ENCODE data around the gene SORCS2.

GRCh38 chr4:7362862-7363430, 170.6 kb downstream of the SORCS2 start:
- TF ChIP-seq, protein P1, sequence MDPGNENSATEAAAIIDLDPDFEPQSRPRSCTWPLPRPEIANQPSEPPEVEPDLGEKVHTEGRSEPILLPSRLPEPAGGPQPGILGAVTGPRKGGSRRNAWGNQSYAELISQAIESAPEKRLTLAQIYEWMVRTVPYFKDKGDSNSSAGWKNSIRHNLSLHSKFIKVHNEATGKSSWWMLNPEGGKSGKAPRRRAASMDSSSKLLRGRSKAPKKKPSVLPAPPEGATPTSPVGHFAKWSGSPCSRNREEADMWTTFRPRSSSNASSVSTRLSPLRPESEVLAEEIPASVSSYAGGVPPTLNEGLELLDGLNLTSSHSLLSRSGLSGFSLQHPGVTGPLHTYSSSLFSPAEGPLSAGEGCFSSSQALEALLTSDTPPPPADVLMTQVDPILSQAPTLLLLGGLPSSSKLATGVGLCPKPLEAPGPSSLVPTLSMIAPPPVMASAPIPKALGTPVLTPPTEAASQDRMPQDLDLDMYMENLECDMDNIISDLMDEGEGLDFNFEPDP (CRISPR knock-in tag; conservative IDR thresholded peaks at IDR 0.05) = no peak
- TF ChIP-seq HOXA5 (CRISPR knock-in tag; IDR thresholded peaks at IDR 0.05) (no peak), U2AF1 (optimal IDR thresholded peaks at IDR 0.05; ENCODE audit: low read depth, low read length) (no peak), ZFP36 (IDR thresholded peaks at IDR 0.05; ENCODE audit: borderline replicate concordance, low read depth, low read length, partially characterized antibody) (no peak), ZBTB38 (CRISPR knock-in tag; IDR thresholded peaks at IDR 0.05) (no peak), EHMT2 (IDR thresholded peaks at IDR 0.05; ENCODE audit: borderline replicate concordance, low read depth, low read length) (no peak), TCF7L2 (IDR thresholded peaks at IDR 0.05; ENCODE audit: low read depth, low read length) (no peak), IRX3 (CRISPR knock-in tag; IDR thresholded peaks at IDR 0.05; ENCODE audit: borderline replicate concordance, low read depth) (no peak), CTCF (CRISPR knock-in tag; IDR thresholded peaks at IDR 0.05) (no peak), KAT7 (CRISPR knock-in tag; IDR thresholded peaks at IDR 0.05; ENCODE audit: borderline replicate concordance) (no peak), HDAC1 (CRISPR knock-in tag; IDR thresholded peaks at IDR 0.05) (no peak), SKI (IDR thresholded peaks at IDR 0.05; ENCODE audit: partially characterized antibody) (no peak)
- TF ChIP-seq, protein P2, sequence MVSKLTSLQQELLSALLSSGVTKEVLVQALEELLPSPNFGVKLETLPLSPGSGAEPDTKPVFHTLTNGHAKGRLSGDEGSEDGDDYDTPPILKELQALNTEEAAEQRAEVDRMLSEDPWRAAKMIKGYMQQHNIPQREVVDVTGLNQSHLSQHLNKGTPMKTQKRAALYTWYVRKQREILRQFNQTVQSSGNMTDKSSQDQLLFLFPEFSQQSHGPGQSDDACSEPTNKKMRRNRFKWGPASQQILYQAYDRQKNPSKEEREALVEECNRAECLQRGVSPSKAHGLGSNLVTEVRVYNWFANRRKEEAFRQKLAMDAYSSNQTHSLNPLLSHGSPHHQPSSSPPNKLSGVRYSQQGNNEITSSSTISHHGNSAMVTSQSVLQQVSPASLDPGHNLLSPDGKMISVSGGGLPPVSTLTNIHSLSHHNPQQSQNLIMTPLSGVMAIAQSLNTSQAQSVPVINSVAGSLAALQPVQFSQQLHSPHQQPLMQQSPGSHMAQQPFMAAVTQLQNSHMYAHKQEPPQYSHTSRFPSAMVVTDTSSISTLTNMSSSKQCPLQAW (CRISPR knock-in tag; IDR thresholded peaks at IDR 0.05) = no peak
